Measurements from ENCODE around the gene GMEB1.

GMEB1 gene

DNA sequence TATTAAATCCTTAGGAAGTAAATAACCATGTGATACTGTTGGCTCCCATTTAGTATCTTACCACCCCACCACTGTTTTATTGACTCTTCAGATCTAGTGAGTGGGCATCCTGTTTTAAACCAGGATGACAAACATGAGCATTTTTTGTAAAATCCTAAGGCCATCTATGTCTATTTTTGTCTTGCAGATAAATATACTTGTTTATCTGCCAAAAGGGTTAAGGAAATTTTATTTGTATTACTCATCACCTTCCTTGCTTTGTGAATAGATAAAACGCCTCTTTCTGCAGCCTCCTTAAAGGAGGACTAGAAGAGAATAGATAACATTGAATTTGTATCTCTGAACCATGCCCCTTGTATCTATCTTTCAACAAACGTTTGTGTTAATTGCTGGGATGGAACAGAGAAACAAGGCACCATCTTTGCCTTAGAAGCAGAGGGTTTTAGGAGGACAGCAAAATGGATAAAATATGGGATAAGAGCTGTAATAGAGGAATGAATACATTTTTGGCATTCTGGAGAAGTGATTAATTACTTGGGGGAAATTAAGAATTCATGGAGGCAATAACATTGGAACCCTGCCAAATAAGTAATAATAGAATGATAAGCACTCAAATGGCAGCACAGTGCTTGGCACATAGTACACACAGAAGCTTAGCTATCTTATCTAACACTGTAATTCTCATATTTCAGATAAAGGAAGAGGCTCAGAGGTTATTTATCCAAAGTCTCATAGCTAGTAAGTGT, 82.9 kb downstream of the GMEB1 start:
- no peak for DNase-seq (ENCODE audit: low read depth)

DNA sequence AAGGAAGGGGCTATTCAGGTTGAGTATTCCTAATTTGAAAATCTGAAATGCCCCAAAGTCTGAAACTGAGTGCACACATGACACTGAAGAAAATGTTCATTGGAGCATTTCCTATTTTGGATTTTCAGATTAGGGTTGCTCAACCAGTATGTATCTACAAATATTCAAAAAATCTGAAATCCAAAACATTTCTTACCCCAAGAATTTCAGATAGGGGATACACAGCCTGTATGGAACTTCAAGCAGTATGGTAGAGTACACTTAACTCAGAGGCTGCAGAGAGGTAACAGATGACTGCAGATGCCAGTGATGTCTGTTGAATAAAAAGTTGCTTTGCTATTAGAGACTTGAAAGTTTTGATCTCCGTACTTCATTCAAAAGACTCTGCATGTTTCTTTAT, 87.1 kb downstream of the GMEB1 start:
- no peak for DNase-seq (ENCODE audit: low read depth)

DNA sequence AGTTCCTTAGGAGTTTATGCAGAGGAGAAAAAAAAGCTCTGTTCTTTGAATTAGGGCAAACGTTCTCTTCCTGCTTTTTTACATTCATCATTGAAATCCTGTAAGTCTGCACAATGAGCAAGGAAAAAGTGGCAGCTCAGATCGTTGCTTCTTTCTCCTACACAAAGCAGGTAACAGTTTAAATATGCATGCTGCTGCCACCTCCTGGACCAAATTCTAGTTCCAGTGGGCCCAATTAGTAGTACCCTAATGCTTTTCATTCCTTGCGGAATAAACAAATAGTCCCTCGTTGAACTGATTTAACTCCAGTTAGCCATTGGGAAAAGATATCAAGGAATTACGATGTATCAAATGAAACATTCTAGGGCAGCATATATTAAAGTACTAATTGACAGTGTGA, 88.3 kb downstream of the GMEB1 start:
- no peak for DNase-seq (ENCODE audit: low read depth)

DNA sequence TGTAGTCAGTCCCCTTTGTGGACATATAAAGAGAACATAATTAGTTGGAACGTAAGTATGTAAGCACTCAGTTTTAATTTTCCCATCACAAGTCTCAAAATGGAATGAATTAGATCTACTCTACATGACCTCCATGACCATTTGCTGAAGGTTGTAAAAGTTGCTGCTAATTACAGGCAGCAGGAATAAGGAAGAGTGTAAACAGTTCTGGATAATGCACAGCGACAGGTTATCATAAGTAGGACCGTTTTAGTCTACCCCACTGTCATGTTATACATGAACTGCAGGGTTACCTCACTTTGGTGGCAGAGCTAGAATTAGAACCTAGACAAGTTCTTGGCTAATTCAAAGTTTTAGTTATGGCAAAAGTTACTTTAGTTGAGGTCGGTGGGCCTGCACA, 89.8 kb downstream of the GMEB1 start:
- no peak for DNase-seq (ENCODE audit: low read depth)

DNA sequence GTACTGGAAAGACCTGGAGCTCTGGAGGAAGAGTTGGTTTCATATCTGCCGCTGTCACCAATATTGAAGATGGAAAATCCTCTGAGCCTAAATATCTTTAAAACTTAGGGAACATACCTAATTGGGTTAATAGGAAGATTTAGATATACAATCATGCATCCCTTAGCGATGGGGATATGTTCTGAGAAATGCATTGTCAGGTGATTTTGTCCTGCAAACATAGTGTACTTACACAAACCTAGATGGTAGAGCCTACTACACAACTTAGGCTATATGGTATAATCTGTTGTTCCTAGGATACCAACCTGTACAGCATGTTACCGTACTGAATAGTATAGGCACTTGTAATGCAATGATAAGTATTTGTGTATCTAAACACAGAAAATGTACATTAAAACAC, 90.7 kb downstream of the GMEB1 start:
- no peak for DNase-seq (ENCODE audit: low read depth)

DNA sequence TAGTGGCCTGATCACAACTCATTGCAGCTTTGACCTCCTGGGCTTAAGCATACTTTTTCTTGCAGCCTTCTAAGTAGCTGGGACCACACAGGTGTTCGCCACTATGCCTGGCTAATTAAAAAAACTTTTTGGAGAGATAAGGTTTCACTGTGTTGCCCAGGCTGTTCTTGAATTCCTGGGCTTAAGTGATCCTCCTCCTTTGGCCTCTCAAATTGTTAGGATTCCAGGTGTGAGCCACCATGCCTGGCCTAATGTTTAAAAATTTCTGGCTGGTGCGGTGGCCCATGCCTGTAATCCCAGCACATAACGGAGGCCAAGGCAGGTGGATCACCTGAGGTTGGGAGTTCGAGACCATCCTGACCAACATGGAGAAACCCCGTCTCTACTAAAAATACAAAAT, 92.6 kb downstream of the GMEB1 start:
- no peak for DNase-seq (ENCODE audit: low read depth)

DNA sequence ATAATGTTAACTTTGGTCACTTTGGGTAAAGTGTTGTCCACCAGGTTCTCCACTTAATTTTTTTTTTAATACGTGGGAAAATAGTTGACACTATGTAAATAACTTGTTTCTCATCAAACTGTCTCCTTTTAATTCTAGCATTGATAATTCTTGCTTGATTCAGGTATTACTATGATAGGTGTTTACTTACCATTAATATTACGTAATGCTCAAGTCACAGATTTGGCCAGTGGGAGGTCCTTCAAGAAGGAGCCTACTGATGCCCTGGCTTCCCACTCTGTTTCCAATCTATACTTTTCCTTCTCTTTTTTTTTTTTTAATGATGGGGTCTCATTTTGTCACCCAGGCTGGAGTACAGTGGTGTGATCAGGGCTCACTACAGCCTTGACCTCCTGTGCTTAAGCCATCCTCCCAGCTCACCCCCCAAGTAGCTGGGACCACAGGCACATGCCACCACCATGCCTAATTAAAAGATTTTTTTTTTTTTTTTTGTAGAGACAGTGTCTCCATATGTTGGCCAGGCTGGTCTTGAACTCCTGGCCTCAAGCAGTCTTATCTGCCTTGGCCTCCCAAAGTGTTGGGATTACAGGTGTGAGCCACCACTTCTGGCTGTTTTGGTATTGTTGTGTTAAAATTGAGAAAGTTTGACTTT, 98.1 kb downstream of the GMEB1 start:
- DNase-seq (ENCODE audit: low read depth): no peak

All from activated T-cell treated with anti-CD3 and anti-CD28 coated beads for 48 hours (primary cell).